GM18909 (cell line): ENCODE measurements around the gene GJB4.
"Not testable (repeated sequence)": the region's sequence is repeated elsewhere in the genome, so short reads cannot be mapped to it uniquely, and the experiment has no call there.

ENCODE experiments used
- ATAC-seq: cut with Tn5 transposase; IDR thresholded peaks from one replicate; pipeline ENCODE4 v1.9.1; 2021; ENCODE audit warnings: mild to moderate bottlenecking; ENCODE audit not compliant: unreplicated experiment, poor library complexity

The GJB4 gene

DNA sequence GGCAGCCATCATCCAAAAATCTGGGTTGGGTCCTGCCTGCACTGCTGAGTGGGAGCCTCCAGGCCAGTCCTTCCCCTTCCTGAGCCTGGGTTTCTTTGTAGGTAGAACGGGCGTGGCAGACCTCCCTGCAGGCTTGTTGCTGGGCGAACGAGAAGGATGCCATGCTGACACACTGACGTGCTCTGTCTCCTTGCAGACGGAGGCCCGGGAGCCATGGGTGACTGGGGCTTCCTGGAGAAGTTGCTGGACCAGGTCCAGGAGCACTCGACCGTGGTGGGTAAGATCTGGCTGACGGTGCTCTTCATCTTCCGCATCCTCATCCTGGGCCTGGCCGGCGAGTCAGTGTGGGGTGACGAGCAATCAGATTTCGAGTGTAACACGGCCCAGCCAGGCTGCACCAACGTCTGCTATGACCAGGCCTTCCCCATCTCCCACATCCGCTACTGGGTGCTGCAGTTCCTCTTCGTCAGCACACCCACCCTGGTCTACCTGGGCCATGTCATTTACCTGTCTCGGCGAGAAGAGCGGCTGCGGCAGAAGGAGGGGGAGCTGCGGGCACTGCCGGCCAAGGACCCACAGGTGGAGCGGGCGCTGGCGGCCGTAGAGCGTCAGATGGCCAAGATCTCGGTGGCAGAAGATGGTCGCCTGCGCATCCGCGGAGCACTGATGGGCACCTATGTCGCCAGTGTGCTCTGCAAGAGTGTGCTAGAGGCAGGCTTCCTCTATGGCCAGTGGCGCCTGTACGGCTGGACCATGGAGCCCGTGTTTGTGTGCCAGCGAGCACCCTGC, 34.7 kb downstream of the GJB4 start:
- no peak for ATAC-seq

- ATAC-seq, result no peak
Observed at GRCh38 chr1:34794790-34795180, 35.2 kb downstream of the GJB4 start.

DNA sequence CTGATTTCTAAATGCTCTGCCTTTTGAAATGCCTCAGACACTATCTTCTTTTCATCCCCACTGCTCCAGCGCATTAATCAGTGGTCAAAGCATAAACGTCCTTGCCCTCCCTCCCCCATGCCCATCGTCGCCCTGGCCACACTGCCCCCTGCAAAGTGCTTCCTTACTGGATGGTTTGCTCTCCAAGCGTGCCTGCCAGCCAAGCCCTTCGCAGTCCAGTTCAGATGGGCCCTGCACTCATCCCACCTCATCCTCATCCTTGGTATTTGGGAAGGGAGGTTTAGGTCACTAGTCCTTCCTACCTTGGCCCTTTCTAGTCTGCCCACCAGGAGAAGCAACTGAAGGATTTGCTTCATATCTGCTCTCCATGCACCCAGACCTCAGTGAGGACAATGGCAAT, 36.4 kb downstream of the GJB4 start:
- ATAC-seq, result no peak

DNA sequence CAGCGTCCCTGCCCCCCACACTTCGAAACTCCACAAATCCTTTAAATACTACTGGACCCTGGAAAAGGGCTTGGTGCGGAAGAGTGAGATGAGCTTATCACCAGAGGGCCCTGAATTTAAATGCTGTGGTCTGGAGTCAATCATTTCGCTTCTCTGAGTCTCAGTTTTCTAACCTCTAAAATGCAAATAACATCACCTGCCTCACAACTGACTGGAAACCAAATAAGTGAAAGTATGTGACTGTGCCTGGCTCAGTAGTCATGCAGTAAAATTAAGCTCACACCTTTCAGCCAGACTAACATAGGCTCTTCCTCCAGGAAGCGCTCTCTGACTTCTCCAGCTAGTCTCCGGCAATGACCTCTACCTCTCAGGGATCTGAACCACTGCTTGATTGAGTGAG, 37.5 kb downstream of the GJB4 start:
- no peak for ATAC-seq

GRCh38 chr1:34800214-34800613, 40.7 kb downstream of the GJB4 start:
- ATAC-seq, result no peak

DNA sequence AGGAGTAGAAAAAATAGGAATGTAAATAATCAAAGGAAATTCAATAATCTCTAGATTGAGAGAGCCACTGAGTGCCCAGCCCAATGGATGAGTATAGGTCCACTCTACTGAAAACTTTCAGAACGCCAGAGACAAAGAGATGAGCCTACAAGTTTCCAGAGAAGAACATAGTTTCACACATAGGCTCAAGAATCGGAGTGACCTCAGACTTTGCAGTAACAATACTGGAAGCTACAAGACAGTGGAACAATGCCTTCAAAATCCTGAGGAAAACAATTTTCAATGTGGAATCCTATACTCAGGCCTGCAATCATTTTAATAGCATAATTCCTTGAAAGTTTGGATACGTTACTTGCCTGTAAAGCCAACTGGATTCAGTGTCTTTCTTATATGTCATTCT, 44.2 kb downstream of the GJB4 start:
- no peak for ATAC-seq

DNA sequence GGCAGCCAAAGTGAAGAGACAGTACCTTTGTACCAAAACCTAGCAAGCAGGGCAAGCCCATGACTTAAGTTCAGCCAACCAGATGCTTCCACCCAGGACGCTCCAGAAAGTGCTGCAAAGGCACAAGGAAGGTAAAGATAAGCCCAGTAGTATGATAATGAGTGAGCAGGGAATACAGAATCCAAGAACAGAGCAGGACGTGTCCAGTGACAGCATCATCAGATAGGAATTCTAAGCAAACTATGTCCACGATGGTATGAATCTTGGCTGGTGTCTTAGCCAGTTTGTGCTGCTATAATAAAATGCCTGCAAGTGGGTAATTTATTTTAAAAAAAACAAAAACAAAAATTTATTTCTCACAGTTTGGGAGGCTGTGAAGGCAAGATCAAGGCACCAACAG, 46.9 kb downstream of the GJB4 start:
- no peak for ATAC-seq

- no peak for ATAC-seq
Observed at GRCh38 chr1:34808051-34808810, 48.7 kb downstream of the GJB4 start.

- not testable (repeated sequence) for ATAC-seq
Observed at GRCh38 chr1:34810781-34811180, 51.2 kb downstream of the GJB4 start.
